ENCODE results near the gene RPL32. TPM values are rescaled to one million over a fixed set of nuclear protein-coding genes. Genes with fewer than 3 reads are reported as not detected.

Gene RPL32
- total RNA-seq, 1 donor from 2014 or later, result 2,996 TPM

GRCh38 chr3:12831301-12831866, 10.0 kb downstream of the RPL32 start:
- H3K9me3 Mint-ChIP-seq, result no peaks in the 10 kb centered on the region
- TF ChIP-seq, protein P1, sequence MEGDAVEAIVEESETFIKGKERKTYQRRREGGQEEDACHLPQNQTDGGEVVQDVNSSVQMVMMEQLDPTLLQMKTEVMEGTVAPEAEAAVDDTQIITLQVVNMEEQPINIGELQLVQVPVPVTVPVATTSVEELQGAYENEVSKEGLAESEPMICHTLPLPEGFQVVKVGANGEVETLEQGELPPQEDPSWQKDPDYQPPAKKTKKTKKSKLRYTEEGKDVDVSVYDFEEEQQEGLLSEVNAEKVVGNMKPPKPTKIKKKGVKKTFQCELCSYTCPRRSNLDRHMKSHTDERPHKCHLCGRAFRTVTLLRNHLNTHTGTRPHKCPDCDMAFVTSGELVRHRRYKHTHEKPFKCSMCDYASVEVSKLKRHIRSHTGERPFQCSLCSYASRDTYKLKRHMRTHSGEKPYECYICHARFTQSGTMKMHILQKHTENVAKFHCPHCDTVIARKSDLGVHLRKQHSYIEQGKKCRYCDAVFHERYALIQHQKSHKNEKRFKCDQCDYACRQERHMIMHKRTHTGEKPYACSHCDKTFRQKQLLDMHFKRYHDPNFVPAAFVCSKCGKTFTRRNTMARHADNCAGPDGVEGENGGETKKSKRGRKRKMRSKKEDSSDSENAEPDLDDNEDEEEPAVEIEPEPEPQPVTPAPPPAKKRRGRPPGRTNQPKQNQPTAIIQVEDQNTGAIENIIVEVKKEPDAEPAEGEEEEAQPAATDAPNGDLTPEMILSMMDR (IDR thresholded peaks at IDR 0.05), result no peak
- no peak for ATAC-seq (ENCODE audit: low read depth)
- no peak overlapping the region for H3K27ac Mint-ChIP-seq
- CTCF ChIA-PET, result no interaction called here
- peaks cover 65% of the 10 kb centered on the region for H3K36me3 Mint-ChIP-seq (ENCODE audit: low read depth)
- no peak overlapping the region for H3K4me3 Mint-ChIP-seq
- intact Hi-C loops (cut with micrococcal nuclease), result no loop called here
- H3K27me3 Mint-ChIP-seq, result no peaks in the 10 kb centered on the region
- no peak for DNase-seq
- POLR2A ChIA-PET, result interaction anchor here (0.6 to 2.7 kb wide), 2 partner anchors 10 to 151 kb away, joined by 7 to 16 read pairs; partner anchors contain the start of gene RPL32
- H3K4me1 Mint-ChIP-seq, result no peaks in the 10 kb centered on the region

- ATAC-seq (ENCODE audit: low read depth) (no peak), DNase-seq (no peak)
- ChIA-PET CTCF (interaction anchor here (1.1 kb wide), 1 partner anchor 11 kb away, joined by 4 read pairs; the partner anchor contains the start of gene RPL32), POLR2A (interaction anchor here (0.9 to 1.0 kb wide), 2 partner anchors 10 to 82 kb away, joined by 3 to 4 read pairs; no protein-coding TSS in a partner anchor)
- no peaks in the 10 kb centered on the region for H3K27me3 Mint-ChIP-seq
- TF ChIP-seq, protein P1 (IDR thresholded peaks at IDR 0.05), result no peak
- no peaks in the 10 kb centered on the region for H3K9me3 Mint-ChIP-seq
- no peak overlapping the region for H3K4me3 Mint-ChIP-seq
- no peak overlapping the region for H3K27ac Mint-ChIP-seq
- peaks cover 59% of the 10 kb centered on the region for H3K36me3 Mint-ChIP-seq (ENCODE audit: low read depth)
- no peaks in the 10 kb centered on the region for H3K4me1 Mint-ChIP-seq
- intact Hi-C loops (cut with micrococcal nuclease), result no loop called here
Measured at GRCh38 chr3:12830785-12831156, 10.6 kb downstream of the RPL32 start.

- Mint-ChIP-seq H3K36me3 (ENCODE audit: low read depth) (peaks cover 53% of the 10 kb centered on the region), H3K4me1 (no peaks in the 10 kb centered on the region), H3K9me3 (no peaks in the 10 kb centered on the region), H3K4me3 (no peak overlapping the region), H3K27ac (peak overlapping the region; percentile 18), H3K27me3 (no peaks in the 10 kb centered on the region)
- DNase-seq (no peak), ATAC-seq (ENCODE audit: low read depth) (no peak)
- ChIA-PET POLR2A (interaction anchor here (0.9 to 1.0 kb wide), 2 partner anchors 11 to 81 kb away, joined by 3 to 4 read pairs; no protein-coding TSS in a partner anchor), CTCF (interaction anchor here (1.1 kb wide), 1 partner anchor 12 kb away, joined by 4 read pairs; the partner anchor contains the start of gene RPL32)
- TF ChIP-seq, protein P1 (IDR thresholded peaks at IDR 0.05), result no peak
- intact Hi-C loops (cut with micrococcal nuclease), result no loop called here
Measured at GRCh38 chr3:12829886-12830784, 11.2 kb downstream of the RPL32 start.

GRCh38 chr3:12829404-12829803, 12.0 kb downstream of the RPL32 start:
- ChIA-PET POLR2A (no interaction called here), CTCF (no interaction called here)
- Mint-ChIP-seq H3K4me1 (no peaks in the 10 kb centered on the region), H3K27ac (no peak overlapping the region), H3K4me3 (no peak overlapping the region), H3K36me3 (ENCODE audit: low read depth) (peaks cover 45% of the 10 kb centered on the region), H3K27me3 (no peaks in the 10 kb centered on the region), H3K9me3 (no peaks in the 10 kb centered on the region)
- DNase-seq (no peak), ATAC-seq (ENCODE audit: low read depth) (no peak)
- intact Hi-C loops (cut with micrococcal nuclease), result no loop called here
- TF ChIP-seq, protein P1 (IDR thresholded peaks at IDR 0.05), result no peak

- CTCF ChIA-PET, result no interaction called here
- no peak for DNase-seq
- no peak overlapping the region for H3K4me3 Mint-ChIP-seq
- POLR2A ChIA-PET, result no interaction called here
- H3K27ac Mint-ChIP-seq, result no peak overlapping the region
- TF ChIP-seq, protein P1 (IDR thresholded peaks at IDR 0.05), result no peak
- H3K4me1 Mint-ChIP-seq, result no peaks in the 10 kb centered on the region
- peaks cover 39% of the 10 kb centered on the region for H3K36me3 Mint-ChIP-seq (ENCODE audit: low read depth)
- H3K27me3 Mint-ChIP-seq, result no peaks in the 10 kb centered on the region
- ATAC-seq (ENCODE audit: low read depth), result no peak
- no peaks in the 10 kb centered on the region for H3K9me3 Mint-ChIP-seq
- intact Hi-C loops (cut with micrococcal nuclease), result no loop called here
Measured at GRCh38 chr3:12828751-12829150, 12.6 kb downstream of the RPL32 start.

All from activated B cell treated with CpG ODN at 0.5 μM for 24 hours (primary cell).